IMR-90 (cell line): ENCODE results near the gene STOX1.

Experiments
- MAFK ChIP-seq: IDR thresholded peaks from 2 replicates; pipeline ENCODE4 v1.6.1; 2012; ENCODE audit warnings: low read depth, low read length, improper control_type of control experiment
- MAZ ChIP-seq: IDR thresholded peaks from 2 replicates; pipeline ENCODE4 v1.6.1; 2012; ENCODE audit warnings: low read depth, mild to moderate bottlenecking, low read length, improper control_type of control experiment, moderate library complexity, borderline replicate concordance
- MXI1 ChIP-seq: IDR thresholded peaks from 2 replicates; pipeline ENCODE4 v1.6.1; 2012; ENCODE audit warnings: low read depth, mild to moderate bottlenecking, low read length, moderate library complexity, borderline replicate concordance
- POLR2A ChIP-seq: IDR thresholded peaks from 2 replicates; pipeline ENCODE4 v1.6.1; 2012; ENCODE audit warnings: mild to moderate bottlenecking, low read depth, low read length
- RCOR1 ChIP-seq: IDR thresholded peaks from 2 replicates; pipeline ENCODE4 v1.6.1; 2012; ENCODE audit warnings: mild to moderate bottlenecking, low read length, improper control_type of control experiment; ENCODE audit not compliant: insufficient replicate concordance
- SMC3 ChIP-seq: fragments of 150-350 bp; IDR thresholded peaks from 2 replicates; pipeline ENCODE4 v1.6.1; 2016; ENCODE audit warnings: low read depth, mild to moderate bottlenecking, antibody characterized with exemption, low read length, moderate library complexity
- TF ChIP-seq, protein P1 (sequence below): conservative IDR thresholded peaks from 2 replicates; pipeline ENCODE4 v1.5.1; 2012; ENCODE audit warnings: mild to moderate bottlenecking, low read depth, low read length, improper control_type of control experiment

DNA sequence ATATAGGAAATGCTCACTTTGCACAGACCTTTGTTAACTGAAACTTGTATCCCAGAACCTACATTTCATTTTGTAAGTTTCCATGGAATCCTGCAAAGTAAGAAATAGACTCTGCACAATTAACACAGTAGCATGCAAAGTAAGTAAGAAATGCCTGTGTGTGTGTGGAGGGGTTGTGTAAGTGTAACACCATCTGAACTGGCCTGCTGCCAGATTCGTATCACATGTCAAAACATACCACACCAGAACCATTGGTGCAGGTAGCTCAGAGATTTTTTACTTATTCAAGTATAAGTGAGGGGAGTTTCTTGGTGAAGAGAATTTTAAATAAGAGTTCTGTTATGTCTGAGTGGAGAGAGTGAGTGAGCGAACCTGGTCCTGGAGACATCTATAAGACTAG is 110.8 kb downstream of the STOX1 start:
- TF ChIP-seq, protein P1, sequence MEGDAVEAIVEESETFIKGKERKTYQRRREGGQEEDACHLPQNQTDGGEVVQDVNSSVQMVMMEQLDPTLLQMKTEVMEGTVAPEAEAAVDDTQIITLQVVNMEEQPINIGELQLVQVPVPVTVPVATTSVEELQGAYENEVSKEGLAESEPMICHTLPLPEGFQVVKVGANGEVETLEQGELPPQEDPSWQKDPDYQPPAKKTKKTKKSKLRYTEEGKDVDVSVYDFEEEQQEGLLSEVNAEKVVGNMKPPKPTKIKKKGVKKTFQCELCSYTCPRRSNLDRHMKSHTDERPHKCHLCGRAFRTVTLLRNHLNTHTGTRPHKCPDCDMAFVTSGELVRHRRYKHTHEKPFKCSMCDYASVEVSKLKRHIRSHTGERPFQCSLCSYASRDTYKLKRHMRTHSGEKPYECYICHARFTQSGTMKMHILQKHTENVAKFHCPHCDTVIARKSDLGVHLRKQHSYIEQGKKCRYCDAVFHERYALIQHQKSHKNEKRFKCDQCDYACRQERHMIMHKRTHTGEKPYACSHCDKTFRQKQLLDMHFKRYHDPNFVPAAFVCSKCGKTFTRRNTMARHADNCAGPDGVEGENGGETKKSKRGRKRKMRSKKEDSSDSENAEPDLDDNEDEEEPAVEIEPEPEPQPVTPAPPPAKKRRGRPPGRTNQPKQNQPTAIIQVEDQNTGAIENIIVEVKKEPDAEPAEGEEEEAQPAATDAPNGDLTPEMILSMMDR = no peak
- no peak for TF ChIP-seq POLR2A
- no peak for TF ChIP-seq MAFK
- TF ChIP-seq SMC3 = no peak
- TF ChIP-seq MXI1 = no peak
- no peak for TF ChIP-seq MAZ
- TF ChIP-seq RCOR1 = no peak
